ENCODE data around the gene HAPSTR1.

- TF ChIP-seq, protein P1, sequence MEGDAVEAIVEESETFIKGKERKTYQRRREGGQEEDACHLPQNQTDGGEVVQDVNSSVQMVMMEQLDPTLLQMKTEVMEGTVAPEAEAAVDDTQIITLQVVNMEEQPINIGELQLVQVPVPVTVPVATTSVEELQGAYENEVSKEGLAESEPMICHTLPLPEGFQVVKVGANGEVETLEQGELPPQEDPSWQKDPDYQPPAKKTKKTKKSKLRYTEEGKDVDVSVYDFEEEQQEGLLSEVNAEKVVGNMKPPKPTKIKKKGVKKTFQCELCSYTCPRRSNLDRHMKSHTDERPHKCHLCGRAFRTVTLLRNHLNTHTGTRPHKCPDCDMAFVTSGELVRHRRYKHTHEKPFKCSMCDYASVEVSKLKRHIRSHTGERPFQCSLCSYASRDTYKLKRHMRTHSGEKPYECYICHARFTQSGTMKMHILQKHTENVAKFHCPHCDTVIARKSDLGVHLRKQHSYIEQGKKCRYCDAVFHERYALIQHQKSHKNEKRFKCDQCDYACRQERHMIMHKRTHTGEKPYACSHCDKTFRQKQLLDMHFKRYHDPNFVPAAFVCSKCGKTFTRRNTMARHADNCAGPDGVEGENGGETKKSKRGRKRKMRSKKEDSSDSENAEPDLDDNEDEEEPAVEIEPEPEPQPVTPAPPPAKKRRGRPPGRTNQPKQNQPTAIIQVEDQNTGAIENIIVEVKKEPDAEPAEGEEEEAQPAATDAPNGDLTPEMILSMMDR (IDR thresholded peaks at IDR 0.05; ENCODE audit: extremely low read depth in 1 of 2, insufficient read depth in 1 of 2, low read depth in 1 of 2, low read length in 2 of 2), result no peak
- TF ChIP-seq GATA2 (IDR thresholded peaks at IDR 0.05; ENCODE audit: insufficient read depth, insufficient read length, low read depth, low read length) (no peak), MYC (IDR thresholded peaks at IDR 0.05; ENCODE audit: low read depth, low read length) (no peak), POLR2A (IDR thresholded peaks at IDR 0.05; ENCODE audit: low read depth, low read length) (no peak)
These were observed 23.8 kb downstream of the HAPSTR1 start for GRCh38 chr16:9115277-9115676.
